Measurements from ENCODE around the gene VPS41.
"Not testable (repeated sequence)": the region's sequence is repeated elsewhere in the genome, so short reads cannot be mapped to it uniquely, and the experiment has no call there.

VPS41 gene

DNA sequence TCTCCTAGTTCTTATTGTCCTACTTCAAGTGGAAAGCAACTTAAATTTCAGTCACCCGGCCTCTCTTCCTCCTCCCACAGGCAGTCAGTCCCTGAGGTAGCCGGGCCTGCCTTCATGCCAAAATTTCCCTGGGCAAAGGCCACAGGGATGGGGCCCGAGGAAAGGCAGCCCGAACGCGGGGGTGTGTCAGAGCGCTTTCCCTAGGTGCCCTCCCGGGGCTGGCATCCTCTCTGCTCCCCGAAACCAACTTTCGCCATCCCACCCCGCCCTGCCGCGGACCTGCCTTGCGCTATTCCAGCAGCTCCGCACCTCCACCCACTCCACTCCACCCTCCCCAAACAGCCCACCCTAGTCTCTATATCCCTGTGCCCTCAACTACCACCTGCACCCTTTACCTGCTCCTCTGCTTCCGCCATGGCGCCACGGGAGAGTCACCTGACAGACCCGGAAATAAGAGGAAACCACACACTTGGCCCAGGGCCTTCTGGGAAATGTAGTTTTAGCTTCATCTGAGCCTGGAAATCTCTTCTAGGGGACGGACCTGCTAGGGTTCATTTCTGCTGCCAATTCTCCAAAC lies at the start of gene VPS41:
Gene VPS41 (minus strand): TSS at position 433 of the 577 bp plus-strand sequence. CDS start 17 bp downstream, at position 416.
- Histone ChIP-seq H3K9ac (peak within 1 kb of the TSS; percentile 77 to 87 (median 82)), H3K4me1 (peaks cover 12 to 35% (median 24%) of the 10 kb centered on the region in 10 experiments), H3K27ac (peak within 1 kb of the TSS; percentile 60 to 87 (median 75)), H3K4me3 (peak within 1 kb of the TSS; percentile 80 to 94 (median 90)), H3K36me3 (no peaks in the 10 kb centered on the region), H3K4me2 (peak within 1 kb of the TSS; percentile 68 to 97 (median 89)), H3K27me3 (no peaks in the 10 kb centered on the region), H4K20me1 (peaks cover 0 to 36% (median 0%) of the 10 kb centered on the region in 11 experiments; a peak in 7 of 22 replicates), H3K9me3 (replicated peaks in 1 of 11) (no peaks in the 10 kb centered on the region)
- no peak for TF ChIP-seq Cebpa-rat (IDR thresholded peaks at IDR 0.05)

DNA sequence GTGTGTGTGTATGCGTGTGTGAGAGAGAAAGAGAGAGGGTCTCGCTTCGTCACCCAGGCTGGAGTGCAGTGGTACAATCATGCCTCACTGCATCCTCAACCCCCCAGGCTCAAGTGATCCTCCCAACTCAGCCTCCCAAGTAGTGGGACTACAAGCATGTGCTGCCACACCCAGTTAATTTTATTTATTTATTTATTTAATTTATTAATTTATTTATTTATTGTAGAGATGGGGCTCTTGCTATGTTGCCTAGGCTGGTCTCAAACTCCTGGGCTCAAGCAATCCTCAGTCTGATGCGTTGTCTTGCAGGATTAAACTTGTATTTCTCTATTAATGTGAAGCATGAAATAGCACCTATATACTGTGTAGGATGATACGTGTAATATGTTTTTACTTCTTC lies 46.9 kb upstream of the VPS41 start:
- peak overlapping the region in 1 of 11 experiments; percentile 9; a peak in 1 of 22 replicates for H3K4me2 ChIP-seq
- H3K27ac ChIP-seq, result no peak overlapping the region
- peaks cover 0 to 21% (median 10%) of the 10 kb centered on the region in 10 experiments; a peak in 12 of 20 replicates for H3K4me1 ChIP-seq
- H3K9me3 ChIP-seq (replicated peaks in 1 of 11), result peaks cover 0 to 18% (median 8%) of the 10 kb centered on the region in 11 experiments; a peak in 9 of 22 replicates
- TF ChIP-seq Cebpa-rat (IDR thresholded peaks at IDR 0.05), result no peak
- no peak overlapping the region for H3K9ac ChIP-seq
- no peaks in the 10 kb centered on the region for H3K27me3 ChIP-seq
- H3K4me3 ChIP-seq, result no peak overlapping the region
- H4K20me1 ChIP-seq, result no peaks in the 10 kb centered on the region
- no peaks in the 10 kb centered on the region for H3K36me3 ChIP-seq

DNA sequence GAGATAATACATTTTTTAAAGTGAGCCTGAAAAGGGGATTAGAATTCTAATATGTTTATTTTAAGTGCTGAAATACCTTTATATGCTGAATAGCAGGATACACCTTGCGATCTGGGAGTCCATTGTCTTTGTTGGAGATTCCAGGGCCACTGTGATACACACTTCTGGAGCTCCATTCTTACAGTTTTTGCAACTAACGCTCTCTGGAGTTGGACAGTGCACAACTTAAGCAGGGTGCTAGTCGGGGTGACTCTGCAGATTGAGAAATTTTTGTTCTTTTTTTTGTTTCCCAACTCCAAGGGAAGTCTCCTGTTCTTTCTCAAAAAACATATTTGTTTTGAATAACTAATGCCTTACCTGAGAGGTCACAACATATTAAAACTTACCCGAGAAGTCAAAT lies 45.0 kb upstream of the VPS41 start:
- no peaks in the 10 kb centered on the region for H3K36me3 ChIP-seq
- H3K4me1 ChIP-seq, result peaks cover 0 to 19% (median 10%) of the 10 kb centered on the region in 10 experiments; a peak in 12 of 20 replicates
- no peak overlapping the region for H3K27ac ChIP-seq
- H3K4me3 ChIP-seq, result no peak overlapping the region
- H3K27me3 ChIP-seq, result no peaks in the 10 kb centered on the region
- no peak for TF ChIP-seq Cebpa-rat (IDR thresholded peaks at IDR 0.05)
- peaks cover 0 to 11% (median 3%) of the 10 kb centered on the region in 11 experiments; a peak in 6 of 22 replicates for H3K9me3 ChIP-seq (replicated peaks in 1 of 11)
- no peak overlapping the region for H3K4me2 ChIP-seq
- H3K9ac ChIP-seq, result no peak overlapping the region
- H4K20me1 ChIP-seq, result no peaks in the 10 kb centered on the region

- Histone ChIP-seq H3K9ac (no peak overlapping the region), H3K27me3 (no peaks in the 10 kb centered on the region), H4K20me1 (no peaks in the 10 kb centered on the region), H3K27ac (no peak overlapping the region), H3K4me3 (no peak overlapping the region), H3K4me1 (peaks cover 0 to 12% (median 2%) of the 10 kb centered on the region in 10 experiments; a peak in 12 of 20 replicates), H3K36me3 (no peaks in the 10 kb centered on the region), H3K4me2 (no peak overlapping the region), H3K9me3 (replicated peaks in 1 of 11) (peaks cover 0 to 11% (median 3%) of the 10 kb centered on the region in 11 experiments; a peak in 5 of 22 replicates)
- no peak for TF ChIP-seq Cebpa-rat (IDR thresholded peaks at IDR 0.05)
Observed at GRCh38 chr7:38953227-38953626, 44.2 kb upstream of the VPS41 start.

GRCh38 chr7:38951213-38951612 lies 42.2 kb upstream of the VPS41 start:
- no peaks in the 10 kb centered on the region for H4K20me1 ChIP-seq
- no peaks in the 10 kb centered on the region for H3K36me3 ChIP-seq
- H3K27ac ChIP-seq, result no peak overlapping the region
- no peak overlapping the region for H3K4me2 ChIP-seq
- peaks cover 0 to 15% (median 7%) of the 10 kb centered on the region in 11 experiments; a peak in 5 of 22 replicates for H3K9me3 ChIP-seq (replicated peaks in 1 of 11)
- H3K27me3 ChIP-seq, result no peaks in the 10 kb centered on the region
- H3K9ac ChIP-seq, result no peak overlapping the region
- no peak for TF ChIP-seq Cebpa-rat (IDR thresholded peaks at IDR 0.05)
- no peaks in the 10 kb centered on the region; a peak in 2 of 20 replicates for H3K4me1 ChIP-seq
- no peak overlapping the region for H3K4me3 ChIP-seq

DNA sequence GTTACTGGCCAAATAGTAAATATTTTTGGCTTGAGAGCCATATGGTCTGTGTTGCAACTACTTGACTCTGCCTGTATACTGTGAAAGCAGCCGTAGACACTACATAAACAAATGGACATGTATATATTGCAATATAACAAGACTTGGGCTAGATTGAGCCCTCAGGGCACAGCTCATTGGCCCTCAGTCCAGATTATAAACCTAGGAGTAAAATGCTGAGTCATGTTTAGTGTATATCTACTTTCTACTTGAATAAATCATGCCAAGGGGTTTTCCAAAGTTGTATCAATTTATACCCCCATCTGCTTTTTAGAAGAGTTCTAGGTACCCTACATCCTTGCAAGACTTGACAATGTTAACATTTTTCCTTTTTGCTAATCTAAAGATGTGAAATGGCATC lies 41.3 kb upstream of the VPS41 start:
- H3K4me3 ChIP-seq, result no peak overlapping the region
- H3K36me3 ChIP-seq, result no peaks in the 10 kb centered on the region
- H3K4me1 ChIP-seq, result no peaks in the 10 kb centered on the region; a peak in 1 of 20 replicates
- no peak overlapping the region for H3K27ac ChIP-seq
- H3K9ac ChIP-seq, result no peak overlapping the region
- no peaks in the 10 kb centered on the region for H4K20me1 ChIP-seq
- no peak for TF ChIP-seq Cebpa-rat (IDR thresholded peaks at IDR 0.05)
- peak overlapping the region in 1 of 11 experiments; percentile 5; a peak in 1 of 22 replicates for H3K4me2 ChIP-seq
- no peaks in the 10 kb centered on the region for H3K27me3 ChIP-seq
- H3K9me3 ChIP-seq (replicated peaks in 1 of 11), result peaks cover 0 to 15% (median 7%) of the 10 kb centered on the region in 11 experiments; a peak in 5 of 22 replicates

DNA sequence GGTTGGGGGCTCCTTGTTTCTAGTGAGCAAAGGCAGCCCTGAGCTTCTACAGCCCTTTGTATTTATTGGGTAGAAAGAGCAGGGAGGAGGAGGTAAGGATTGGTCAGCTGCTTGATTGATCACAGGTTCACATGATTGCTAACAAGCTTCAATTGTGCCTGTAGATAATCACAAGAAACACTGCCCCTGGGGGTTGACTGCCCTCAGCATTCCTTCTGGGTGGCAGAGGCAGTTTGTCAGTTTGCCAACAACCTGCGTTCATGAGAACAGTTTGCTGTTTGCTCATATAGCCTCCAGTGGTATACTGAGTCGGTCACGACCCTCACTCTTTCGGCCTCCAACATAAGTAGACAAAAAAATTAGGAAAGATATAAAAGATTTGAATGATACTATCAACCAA lies 38.5 kb upstream of the VPS41 start:
- peaks cover 0 to 19% (median 7%) of the 10 kb centered on the region in 11 experiments; a peak in 7 of 22 replicates for H3K9me3 ChIP-seq (replicated peaks in 1 of 11)
- not testable (repeated sequence) for H4K20me1 ChIP-seq, H3K4me3 ChIP-seq, H3K27me3 ChIP-seq, H3K4me2 ChIP-seq, H3K36me3 ChIP-seq, H3K4me1 ChIP-seq, H3K9ac ChIP-seq, H3K27ac ChIP-seq

DNA sequence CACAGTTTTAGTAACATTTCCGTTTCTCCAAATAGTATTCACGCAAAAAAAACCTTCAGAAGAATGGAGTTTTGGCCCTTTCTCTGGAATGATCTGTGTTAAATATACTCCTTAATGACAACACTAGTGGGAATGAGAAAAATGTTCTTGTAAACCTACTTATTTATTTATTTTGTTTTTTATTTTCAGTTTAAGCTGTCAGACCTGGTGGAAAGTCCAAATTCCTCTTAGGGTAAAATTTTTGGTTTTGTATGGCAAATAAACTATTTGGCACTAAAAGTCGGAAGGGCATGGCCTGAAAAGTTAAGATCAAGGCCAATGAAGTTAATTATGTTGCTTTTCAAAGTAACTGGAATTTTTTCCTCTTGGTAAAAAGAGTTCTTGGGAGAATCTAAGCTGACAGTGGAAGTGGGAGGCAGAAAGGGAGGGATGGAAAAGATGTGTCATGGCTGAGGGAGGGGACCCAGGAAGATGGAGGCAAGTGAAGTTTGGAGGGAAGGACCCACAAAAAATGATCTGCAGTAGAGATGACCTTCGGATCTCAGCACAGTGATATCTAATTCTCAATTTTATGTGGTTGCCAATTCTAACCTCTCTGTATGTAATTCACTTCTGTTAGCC lies 33.5 kb upstream of the VPS41 start:
- Histone ChIP-seq H3K27ac (no peak overlapping the region), H3K36me3 (no peaks in the 10 kb centered on the region), H3K9me3 (replicated peaks in 1 of 11) (peaks cover 0 to 14% (median 2%) of the 10 kb centered on the region in 11 experiments; a peak in 6 of 22 replicates), H3K9ac (no peak overlapping the region), H3K27me3 (no peaks in the 10 kb centered on the region), H3K4me2 (peak overlapping the region in 4 of 11 experiments; percentile 18 to 44 (median 30); a peak in 7 of 22 replicates), H4K20me1 (no peaks in the 10 kb centered on the region), H3K4me1 (peaks cover 0 to 40% (median 19%) of the 10 kb centered on the region in 10 experiments; a peak in 13 of 20 replicates), H3K4me3 (no peak overlapping the region)
- no peak for TF ChIP-seq Cebpa-rat (IDR thresholded peaks at IDR 0.05)

DNA sequence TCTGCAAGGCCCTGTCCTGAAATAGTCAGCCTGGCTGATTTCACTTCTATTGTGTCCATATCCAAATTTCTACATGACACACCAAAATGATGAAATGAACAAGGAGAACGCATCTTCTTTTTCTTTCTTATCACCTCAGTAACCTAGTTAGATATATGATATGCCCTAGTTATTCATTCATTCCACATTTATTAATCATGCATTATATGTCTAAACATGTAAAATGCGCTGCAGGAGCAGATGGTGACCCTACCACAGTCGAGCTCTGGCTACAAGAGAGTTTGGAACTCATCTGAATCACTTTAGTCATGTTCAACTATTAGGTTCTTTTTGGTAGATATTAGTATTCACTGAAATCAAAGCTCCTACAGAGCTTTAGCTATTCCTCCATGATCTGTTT lies 31.8 kb upstream of the VPS41 start:
- Histone ChIP-seq H3K27ac (no peak overlapping the region), H3K27me3 (no peaks in the 10 kb centered on the region), H3K4me1 (peaks cover 0 to 47% (median 23%) of the 10 kb centered on the region in 10 experiments; a peak in 13 of 20 replicates), H3K36me3 (no peaks in the 10 kb centered on the region), H3K4me2 (no peak overlapping the region), H3K4me3 (no peak overlapping the region), H3K9me3 (replicated peaks in 1 of 11) (peaks cover 0 to 8% (median 0%) of the 10 kb centered on the region in 11 experiments; a peak in 2 of 22 replicates), H3K9ac (no peak overlapping the region), H4K20me1 (no peaks in the 10 kb centered on the region)
- no peak for TF ChIP-seq Cebpa-rat (IDR thresholded peaks at IDR 0.05)

Data from BLaER1 treated with 17β-estradiol and CSF1 and Interleukin-3, amounts not matched to agents 10 nM and 100 nM (cell line).